Testis (tissue), 2 donors: Measurements from ENCODE around the gene GDF11.

Source experiments
- CTCF ChIP-seq, 3 experiments: fragments of 450-650 bp in 2 of 3; fragments of 200-600 bp in 1 of 3; sonication (generic) in 1 of 3; IDR thresholded peaks; one replicate each; pipeline ENCODE4 v1.5.1; 2016 to 2019; ENCODE audit warnings: antibody characterized with exemption in 3 of 3, mild to moderate bottlenecking in 2 of 3, moderate library complexity in 1 of 3
- POLR2A ChIP-seq: fragments of 450-650 bp; IDR thresholded peaks from one replicate; pipeline ENCODE4 v1.6.1; 2017; ENCODE audit warnings: antibody characterized with exemption, mild to moderate bottlenecking, moderate library complexity

- no peak for TF ChIP-seq CTCF (IDR thresholded peaks at IDR 0.05)
- no peak for TF ChIP-seq POLR2A
These were observed 35.7 kb upstream of the GDF11 start for GRCh38 chr12:55707219-55707671.
